H1 (cell line): ENCODE results near the gene XIAP. TPM values are rescaled to one million over a fixed set of nuclear protein-coding genes. Genes with fewer than 3 reads are reported as not detected.

Source experiments
- BACH1 ChIP-seq: IDR thresholded peaks from 2 replicates; pipeline ENCODE4 v1.6.1; 2012; ENCODE audit warnings: low read length, improper control_type of control experiment
- BCL11A ChIP-seq, 2 experiments: IDR thresholded peaks; one replicate each; pipeline ENCODE4 v1.6.1; 2011; ENCODE audit warnings: low read depth in 2 of 2, low read length in 2 of 2, mild to moderate bottlenecking in 2 of 2
- CREB1 ChIP-seq: IDR thresholded peaks from 2 replicates; pipeline ENCODE4 v1.6.1; 2012; ENCODE audit warnings: inconsistent platforms
- CTBP2 ChIP-seq: IDR thresholded peaks from 2 replicates; pipeline ENCODE4 v1.7.0; 2011; ENCODE audit warnings: borderline replicate concordance, mild to moderate bottlenecking, moderate library complexity, mixed read lengths, low read length; ENCODE audit not compliant: insufficient read depth, insufficient read length
- EP300 ChIP-seq, 2 experiments: IDR thresholded peaks; 1 replicate in 1 of 2; 2 replicates in 1 of 2; pipeline ENCODE4 v1.6.1; 2011 to 2012; ENCODE audit warnings: low read depth in 2 of 2, low read length in 2 of 2, mild to moderate bottlenecking in 2 of 2, borderline replicate concordance in 1 of 2, inconsistent platforms in 1 of 2, moderate library complexity in 1 of 2
- EZH2 ChIP-seq: fragments of 200-600 bp; sonication (generic); IDR thresholded peaks from 2 replicates; pipeline ENCODE4 v1.7.1; 2012; ENCODE audit warnings: low read depth, mild to moderate bottlenecking, moderate library complexity, low read length, inconsistent platforms; ENCODE audit not compliant: severe bottlenecking
- GTF2F1 ChIP-seq: IDR thresholded peaks from 2 replicates; pipeline ENCODE4 v1.6.1; 2012; ENCODE audit warnings: low read depth, low read length, improper control_type of control experiment, borderline replicate concordance
- HDAC2 ChIP-seq, 2 experiments: fragments of 300-600 bp in 1 of 2; sonication (generic) in 1 of 2; IDR thresholded peaks; 2 replicates each; pipeline ENCODE4 v1.6.1; 2011 to 2012; ENCODE audit warnings: low read depth in 2 of 2, low read length in 2 of 2, mild to moderate bottlenecking in 2 of 2, moderate library complexity in 2 of 2, borderline replicate concordance in 1 of 2, inconsistent platforms in 1 of 2
- HDAC6 ChIP-seq: IDR thresholded peaks from one replicate; pipeline ENCODE4 v1.7.1; 2012; ENCODE audit warnings: low read depth, mild to moderate bottlenecking, inconsistent platforms, low read length, moderate library complexity
- JUND ChIP-seq: IDR thresholded peaks from 2 replicates; pipeline ENCODE4 v1.6.1; 2011; ENCODE audit warnings: mild to moderate bottlenecking, improper control_type of control experiment, low read length
- KDM5A ChIP-seq: fragments of 200-600 bp; IDR thresholded peaks from 2 replicates; pipeline ENCODE4 v1.7.1; 2012; ENCODE audit warnings: mild to moderate bottlenecking, low read length, inconsistent platforms, mixed read lengths
- MAFK ChIP-seq: IDR thresholded peaks from 2 replicates; pipeline ENCODE4 v1.6.1; 2012; ENCODE audit warnings: low read depth, mild to moderate bottlenecking, improper control_type of control experiment, low read length
- NRF1 ChIP-seq: IDR thresholded peaks from 2 replicates; pipeline ENCODE4 v1.6.1; 2011; ENCODE audit warnings: mild to moderate bottlenecking, low read depth, low read length, improper control_type of control experiment
- PHF8 ChIP-seq: fragments of 200-600 bp; sonication (generic); conservative IDR thresholded peaks from 2 replicates; pipeline ENCODE4 v1.7.1; 2012; ENCODE audit warnings: low read depth, mild to moderate bottlenecking, inconsistent platforms, low read length, moderate library complexity
- POLR2AphosphoS5 ChIP-seq: IDR thresholded peaks from 2 replicates; pipeline ENCODE4 v1.6.1; 2011; ENCODE audit warnings: low read depth, low read length
- RAD21 ChIP-seq, 2 experiments: IDR thresholded peaks in 1 of 2; conservative IDR thresholded peaks in 1 of 2; 2 replicates each; pipeline ENCODE4 v1.6.1; 2011; ENCODE audit warnings: low read depth in 2 of 2, low read length in 2 of 2, improper control_type of control experiment in 1 of 2, inconsistent platforms in 1 of 2, mild to moderate bottlenecking in 1 of 2, moderate library complexity in 1 of 2
- RXRA ChIP-seq: IDR thresholded peaks from 2 replicates; pipeline ENCODE4 v1.6.1; 2011; ENCODE audit warnings: low read depth, mild to moderate bottlenecking, low read length, moderate library complexity; ENCODE audit not compliant: insufficient read depth
- SP1 ChIP-seq: IDR thresholded peaks from 2 replicates; pipeline ENCODE4 v1.6.1; 2011; ENCODE audit warnings: low read depth, low read length
- TBP ChIP-seq: IDR thresholded peaks from 2 replicates; pipeline ENCODE4 v1.6.1; 2011; ENCODE audit warnings: low read depth, low read length, improper control_type of control experiment
- TCF12 ChIP-seq: IDR thresholded peaks from 2 replicates; pipeline ENCODE4 v1.6.1; 2011; ENCODE audit warnings: low read depth, mild to moderate bottlenecking, low read length
- polyA plus RNA-seq, 7 experiments: library from polyadenylated mRNA; depleted of rRNA in 3 of 7; stranded (reverse) in 5 of 7; unstranded in 2 of 7; fragments of >200 nt in 5 of 7; fragments of 200-250 nt in 2 of 7; gene quantifications; 1 replicate in 5 of 7; 2 replicates in 1 of 7; 4 replicates in 1 of 7; pipeline versions ENCODE4 v1.2.1 to v1.2.3, GENCODE V29; 2011 to 2013; ENCODE audit warnings: missing spikeins in 2 of 7, mixed read lengths in 2 of 7
- total RNA-seq: library from RNA; stranded (reverse); fragmentation: NEBNext Ultra II Directional; extraction: Animal tissue kit (Norgen Biotek cat#: 25700); gene quantifications from 2 replicates; pipeline ENCODE4 v1.2.1, GENCODE V29; 2021
- TF ChIP-seq, protein P1 (sequence below): IDR thresholded peaks from 2 replicates; pipeline ENCODE4 v1.6.1; 2012; ENCODE audit warnings: low read length, inconsistent platforms
- TF ChIP-seq, protein P2 (sequence below): IDR thresholded peaks from 2 replicates; pipeline ENCODE4 v1.6.1; 2012; ENCODE audit warnings: inconsistent platforms

Gene XIAP
- total and polyA plus RNA-seq, 2 of the 8 experiments (the other 6 are each of a cell fraction or from before 2014, with no cell fraction given): 5.9 to 44.7 TPM

DNA sequence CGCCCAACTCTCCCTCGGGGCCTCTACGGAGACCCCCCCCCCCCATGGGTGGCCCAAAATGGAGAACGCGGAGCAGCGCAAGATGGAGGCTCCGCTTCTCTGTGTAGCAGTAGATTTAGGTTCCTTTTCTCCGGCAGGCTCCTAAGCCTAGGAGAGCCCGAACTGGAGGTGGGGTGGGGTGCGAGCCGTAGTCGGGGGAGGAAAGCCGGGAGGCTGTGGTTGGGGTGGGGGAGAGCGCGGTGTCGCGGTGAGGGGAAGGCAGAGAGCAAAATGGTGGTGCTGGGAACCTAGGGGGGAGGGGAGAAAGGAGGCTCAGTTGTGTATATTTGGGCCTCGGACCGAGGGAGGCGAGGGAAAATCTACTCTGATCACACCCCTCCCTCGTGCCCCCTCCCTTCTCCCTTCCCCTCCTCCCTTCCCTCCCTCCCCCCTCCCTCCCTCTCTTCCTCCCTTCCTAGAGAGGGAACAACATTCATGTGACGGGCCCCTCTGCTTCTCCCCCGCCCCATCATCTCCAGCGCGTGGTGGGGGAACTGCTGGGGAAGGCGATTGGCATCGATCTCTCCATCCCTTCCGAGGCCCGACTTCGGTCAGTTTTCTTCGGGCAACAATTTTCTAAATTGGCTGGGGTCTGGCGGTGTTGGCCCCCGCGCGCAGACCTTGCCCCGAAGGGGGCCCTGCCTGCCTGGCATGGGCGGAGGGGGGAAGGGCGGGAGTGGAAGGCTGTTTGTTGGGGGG lies 101.6 kb downstream of the XIAP start, which contains the start of gene STAG2 (continued):
- TF ChIP-seq, protein P1, sequence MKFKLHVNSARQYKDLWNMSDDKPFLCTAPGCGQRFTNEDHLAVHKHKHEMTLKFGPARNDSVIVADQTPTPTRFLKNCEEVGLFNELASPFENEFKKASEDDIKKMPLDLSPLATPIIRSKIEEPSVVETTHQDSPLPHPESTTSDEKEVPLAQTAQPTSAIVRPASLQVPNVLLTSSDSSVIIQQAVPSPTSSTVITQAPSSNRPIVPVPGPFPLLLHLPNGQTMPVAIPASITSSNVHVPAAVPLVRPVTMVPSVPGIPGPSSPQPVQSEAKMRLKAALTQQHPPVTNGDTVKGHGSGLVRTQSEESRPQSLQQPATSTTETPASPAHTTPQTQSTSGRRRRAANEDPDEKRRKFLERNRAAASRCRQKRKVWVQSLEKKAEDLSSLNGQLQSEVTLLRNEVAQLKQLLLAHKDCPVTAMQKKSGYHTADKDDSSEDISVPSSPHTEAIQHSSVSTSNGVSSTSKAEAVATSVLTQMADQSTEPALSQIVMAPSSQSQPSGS: no peak
- TF ChIP-seq KDM5A (no peak), POLR2AphosphoS5 (peak; percentile 67; the same call in 1 of the 2 replicates), CREB1 (no peak), CTBP2 (no peak), RXRA (no peak), JUND (no peak), SP1 (no peak), EP300 (IDR thresholded peaks at IDR 0.05; ENCODE audit: borderline replicate concordance in 1 of 2, low read depth in 2 of 2, low read length in 2 of 2) (no peak), HDAC6 (no peak), BCL11A (IDR thresholded peaks at IDR 0.05; ENCODE audit: low read depth in 2 of 2, low read length in 2 of 2) (no peak), NRF1 (no peak), PHF8 (peak; percentile 49), GTF2F1 (no peak), BACH1 (no peak), HDAC2 (IDR thresholded peaks at IDR 0.05; ENCODE audit: borderline replicate concordance in 1 of 2, low read depth in 2 of 2, low read length in 2 of 2) (no peak), RAD21 (IDR thresholded peaks at IDR 0.05 in 1 of 2, conservative IDR thresholded peaks at IDR 0.05 in 1 of 2; ENCODE audit: low read depth in 2 of 2, low read length in 2 of 2) (no peak), TCF12 (no peak), TBP (peak; percentile 52; the same call in 1 of the 2 replicates), MAFK (no peak), EZH2 (no peak)
- TF ChIP-seq, protein P2, sequence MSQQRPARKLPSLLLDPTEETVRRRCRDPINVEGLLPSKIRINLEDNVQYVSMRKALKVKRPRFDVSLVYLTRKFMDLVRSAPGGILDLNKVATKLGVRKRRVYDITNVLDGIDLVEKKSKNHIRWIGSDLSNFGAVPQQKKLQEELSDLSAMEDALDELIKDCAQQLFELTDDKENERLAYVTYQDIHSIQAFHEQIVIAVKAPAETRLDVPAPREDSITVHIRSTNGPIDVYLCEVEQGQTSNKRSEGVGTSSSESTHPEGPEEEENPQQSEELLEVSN: no peak
